MCF 10A (cell line): ENCODE results near the gene HDGFL3. TPM values are rescaled to one million over a fixed set of nuclear protein-coding genes. Genes with fewer than 3 reads are reported as not detected.

Experiments
- BruUV-seq: library from RNA; stranded (reverse); fragments of 400-500 nt; replicated peaks from 2 replicates; lab custom pipeline; 2021; lab: Mats Ljungman, UMichigan
- CTCF ChIA-PET: fragments of 300-600 bp; sonication (Branson Sonifier 250); formaldehyde crosslinking; extraction: SDS; loops from one replicate; lab custom pipeline; 2021; ENCODE audit warnings: antibody characterized with exemption, inconsistent platforms; lab: Yijun Ruan, JAX
- POLR2A ChIA-PET: fragments of 300-600, 350-650 bp; sonication (Branson Sonifier 250); formaldehyde crosslinking; extraction: SDS; loops from one replicate; lab custom pipeline; 2020; ENCODE audit warnings: antibody characterized with exemption, inconsistent platforms; lab: Yijun Ruan, JAX
- DNase-seq: peaks from one replicate; pipeline ENCODE4 v3.0.0-alpha.2; 2018; ENCODE audit not compliant: unreplicated experiment
- H3K27ac Mint-ChIP-seq: one replicate; pipeline ENCODE4 v1.8.0; 2022; ENCODE audit warnings: mild to moderate bottlenecking, low read depth, mixed read lengths; ENCODE audit not compliant: unreplicated experiment
- H3K27me3 Mint-ChIP-seq: one replicate; pipeline ENCODE4 v1.8.0; 2022; ENCODE audit warnings: mixed read lengths; ENCODE audit not compliant: insufficient read depth, unreplicated experiment
- H3K36me3 Mint-ChIP-seq: one replicate; pipeline ENCODE4 v1.8.0; 2022; ENCODE audit warnings: mild to moderate bottlenecking, moderate library complexity, mixed read lengths; ENCODE audit not compliant: insufficient read depth, unreplicated experiment
- H3K4me1 Mint-ChIP-seq: one replicate; pipeline ENCODE4 v1.8.0; 2022; ENCODE audit warnings: mixed read lengths; ENCODE audit not compliant: insufficient read depth, unreplicated experiment
- H3K4me3 Mint-ChIP-seq: one replicate; pipeline ENCODE4 v1.8.0; 2022; ENCODE audit warnings: mild to moderate bottlenecking, moderate library complexity, mixed read lengths; ENCODE audit not compliant: unreplicated experiment
- H3K9me3 Mint-ChIP-seq: one replicate; pipeline ENCODE4 v1.8.0; 2022; ENCODE audit warnings: mixed read lengths; ENCODE audit not compliant: unreplicated experiment
- CTCF ChIP-seq: fragments of 200-600 bp; IDR thresholded peaks from one replicate; pipeline ENCODE4 v1.8.0; 2022; ENCODE audit warnings: antibody characterized with exemption, mild to moderate bottlenecking; ENCODE audit not compliant: unreplicated experiment
- intact Hi-C: fragments of 100-400 bp; cut with micrococcal nuclease; formaldehyde crosslinking; loops from 2 replicates; pipeline ENCODE4 v1.14.1; 2022
- total RNA-seq: library from RNA; stranded (reverse); gene quantifications from 2 replicates; pipeline ENCODE4 v1.2.3, GENCODE V29; 2022

The HDGFL3 gene
- total RNA-seq, 1 experiment from 2014 or later = 80.4 TPM

- Mint-ChIP-seq H3K27ac (no peak overlapping the region), H3K4me3 (no peak overlapping the region), H3K4me1 (peaks cover 6% of the 10 kb centered on the region), H3K27me3 (no peaks in the 10 kb centered on the region), H3K36me3 (peaks cover 7% of the 10 kb centered on the region), H3K9me3 (peaks cover 23% of the 10 kb centered on the region)
- CTCF ChIA-PET = interaction anchor here (0.6 kb wide), 1 partner anchor 27 kb away, joined by 5 read pairs; no protein-coding TSS in a partner anchor
- TF ChIP-seq CTCF = no peak
- POLR2A ChIA-PET = interaction anchor here (0.6 to 1.1 kb wide), 3 partner anchors 35 to 99 kb away, joined by 3 read pairs; no protein-coding TSS in a partner anchor
- BruUV-seq = no TSS peak
- no peak for DNase-seq
- intact Hi-C loops = no loop called here
Measured at GRCh38 chr15:83164771-83165404, 42.7 kb downstream of the HDGFL3 start.

- Mint-ChIP-seq H3K36me3 (peaks cover 7% of the 10 kb centered on the region), H3K9me3 (peaks cover 20% of the 10 kb centered on the region), H3K4me1 (peaks cover 6% of the 10 kb centered on the region), H3K27me3 (no peaks in the 10 kb centered on the region), H3K27ac (no peak overlapping the region), H3K4me3 (no peak overlapping the region)
- POLR2A ChIA-PET = interaction anchor here (0.9 to 1.1 kb wide), 2 partner anchors 42 to 99 kb away, joined by 3 read pairs; no protein-coding TSS in a partner anchor
- no peak for TF ChIP-seq CTCF
- CTCF ChIA-PET = no interaction called here
- no TSS peak for BruUV-seq
- DNase-seq = no peak
- intact Hi-C loops = no loop called here
Measured at GRCh38 chr15:83164111-83164770, 43.4 kb downstream of the HDGFL3 start.

- Mint-ChIP-seq H3K36me3 (peaks cover 7% of the 10 kb centered on the region), H3K27ac (no peak overlapping the region), H3K4me3 (no peak overlapping the region), H3K27me3 (no peaks in the 10 kb centered on the region), H3K9me3 (peaks cover 12% of the 10 kb centered on the region), H3K4me1 (peaks cover 6% of the 10 kb centered on the region)
- no peak for DNase-seq
- intact Hi-C loops = no loop called here
- POLR2A ChIA-PET = interaction anchor here (0.6 kb wide), 1 partner anchor 35 kb away, joined by 3 read pairs; no protein-coding TSS in a partner anchor
- TSS peak; percentile 16 for BruUV-seq
- TF ChIP-seq CTCF = no peak
- CTCF ChIA-PET = no interaction called here
Measured at GRCh38 chr15:83163032-83163431, 44.6 kb downstream of the HDGFL3 start.

- no TSS peak for BruUV-seq
- Mint-ChIP-seq H3K4me3 (no peak overlapping the region), H3K27me3 (no peaks in the 10 kb centered on the region), H3K9me3 (peaks cover 8% of the 10 kb centered on the region), H3K36me3 (peaks cover 26% of the 10 kb centered on the region), H3K4me1 (peaks cover 6% of the 10 kb centered on the region), H3K27ac (no peak overlapping the region)
- no peak for DNase-seq
- CTCF ChIA-PET = interaction anchor here (1.0 kb wide), 1 partner anchor 100 kb away, joined by 3 read pairs; no protein-coding TSS in a partner anchor
- intact Hi-C loops = no loop called here
- POLR2A ChIA-PET = interaction anchor here (0.6 kb wide), 1 partner anchor 100 kb away, joined by 4 read pairs; no protein-coding TSS in a partner anchor
- TF ChIP-seq CTCF = no peak
Measured at GRCh38 chr15:83160741-83161140, 46.9 kb downstream of the HDGFL3 start.
